Fibroblast of pulmonary artery (primary cell): ENCODE data around the gene ZNF641.

Experiments used
- DNase-seq: peaks from one replicate; pipeline ENCODE4 v3.0.0-alpha.2; 2010; ENCODE audit warnings: low read depth
- H3K4me3 ChIP-seq: replicated peaks from 2 replicates; pipeline ENCODE4 v1.5.1; 2011; ENCODE audit warnings: low read depth, mild to moderate bottlenecking, control low read depth, low read length, moderate library complexity
- CTCF ChIP-seq: IDR thresholded peaks from 2 replicates; pipeline ENCODE4 v1.5.1; 2011; ENCODE audit warnings: mild to moderate bottlenecking, control low read depth, low read length, inconsistent platforms; ENCODE audit errors: missing control alignments

Gene ZNF641

DNA sequence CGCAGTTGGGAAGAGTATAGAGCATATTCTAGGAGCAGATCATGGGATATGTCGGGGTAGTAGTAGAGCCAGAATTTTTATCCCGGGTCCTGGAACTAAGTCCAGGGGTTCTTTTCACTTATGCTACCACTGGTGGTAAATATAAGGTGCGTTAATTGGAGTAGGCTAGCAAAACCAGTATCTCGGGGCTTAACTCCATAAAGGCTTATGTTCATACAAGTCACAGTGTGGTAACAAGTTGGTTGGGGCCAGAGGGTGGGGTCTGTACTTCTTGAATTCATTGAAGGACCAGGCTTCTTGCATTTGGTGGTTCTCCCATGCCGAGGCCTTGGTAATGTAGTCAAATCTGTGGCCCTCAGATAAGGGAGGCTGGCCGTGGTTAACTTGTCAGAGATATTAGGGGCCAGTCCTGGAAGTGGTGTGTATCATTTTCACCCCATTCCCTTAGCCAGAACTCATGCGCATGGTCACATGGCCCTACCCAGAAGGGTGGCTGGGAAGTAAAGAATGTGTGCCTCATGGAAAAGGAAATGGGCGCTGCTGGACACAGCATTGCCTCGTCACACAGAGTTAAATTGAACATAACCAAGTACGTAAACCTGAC is 1.5 kb upstream of the ZNF641 start:
- TF ChIP-seq CTCF = no peak
- DNase-seq = no peak
- H3K4me3 ChIP-seq = no peak overlapping the region

DNA sequence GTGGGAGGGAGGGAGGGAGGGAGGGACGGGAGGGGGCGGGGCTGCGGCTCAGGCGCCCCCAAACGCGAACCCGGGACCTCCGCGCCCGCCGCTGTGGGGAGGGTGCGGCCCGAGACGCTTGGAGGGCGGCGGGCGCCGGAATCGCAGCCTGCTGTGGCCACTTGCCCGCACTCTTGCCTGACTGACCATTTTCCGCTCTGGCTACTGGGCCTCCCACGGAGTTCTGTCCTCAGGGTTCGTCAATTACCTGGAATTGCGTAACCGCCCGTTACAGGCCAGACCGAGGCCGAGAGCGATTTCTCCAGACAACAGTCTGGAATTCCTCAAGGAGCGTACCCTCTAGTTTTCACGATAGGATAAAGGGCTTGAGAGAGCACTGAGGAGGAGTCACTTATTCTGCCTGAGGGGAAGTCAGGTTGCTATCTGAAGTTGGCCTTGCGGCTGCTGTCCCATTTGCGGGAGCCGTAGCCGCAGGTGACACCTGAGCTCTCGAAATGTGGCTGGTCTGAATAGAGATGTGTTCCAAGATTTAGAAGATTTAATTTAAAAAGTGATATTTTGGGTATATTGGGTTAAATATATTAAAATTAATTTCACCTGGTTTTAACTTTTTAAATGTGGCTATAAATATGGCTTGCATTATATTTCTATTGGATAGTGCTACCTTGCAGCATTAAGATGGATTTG is 446 bp upstream of the ZNF641 start:
- no peak for TF ChIP-seq CTCF
- H3K4me3 ChIP-seq = peak overlapping the region; percentile 73
- DNase-seq = peak; percentile 95

- TF ChIP-seq CTCF = no peak
- DNase-seq = peak; percentile 57
- H3K4me3 ChIP-seq = peak overlapping the region; percentile 73
Observed at GRCh38 chr12:48349471-48349870, 1.2 kb downstream of the ZNF641 start.

DNA sequence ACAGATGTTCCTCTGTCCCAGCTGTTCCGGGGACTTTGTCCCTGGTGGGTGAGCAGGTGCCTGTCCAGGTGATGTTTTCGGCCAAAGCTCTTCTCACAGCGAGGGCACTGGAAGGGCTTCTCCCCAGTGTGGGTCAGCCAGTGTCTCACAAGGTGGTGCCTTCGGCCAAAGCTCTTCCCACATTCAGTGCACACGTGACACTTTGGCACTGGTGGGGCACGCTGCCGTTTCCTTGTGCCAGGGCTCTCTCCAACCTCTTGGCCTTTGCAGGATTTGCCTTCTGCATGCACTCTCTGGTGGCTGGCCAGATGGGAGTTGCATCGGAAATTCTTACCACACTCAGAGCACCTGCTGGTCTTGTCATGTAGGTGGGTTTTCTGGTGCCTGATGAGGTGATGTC is 7.7 kb downstream of the ZNF641 start:
- H3K4me3 ChIP-seq = no peak overlapping the region
- TF ChIP-seq CTCF = no peak
- DNase-seq = no peak

- no peak for TF ChIP-seq CTCF
- no peak overlapping the region for H3K4me3 ChIP-seq
- peak; percentile 16 for DNase-seq
Observed at GRCh38 chr12:48340943-48341342, 9.8 kb downstream of the ZNF641 start.

DNA sequence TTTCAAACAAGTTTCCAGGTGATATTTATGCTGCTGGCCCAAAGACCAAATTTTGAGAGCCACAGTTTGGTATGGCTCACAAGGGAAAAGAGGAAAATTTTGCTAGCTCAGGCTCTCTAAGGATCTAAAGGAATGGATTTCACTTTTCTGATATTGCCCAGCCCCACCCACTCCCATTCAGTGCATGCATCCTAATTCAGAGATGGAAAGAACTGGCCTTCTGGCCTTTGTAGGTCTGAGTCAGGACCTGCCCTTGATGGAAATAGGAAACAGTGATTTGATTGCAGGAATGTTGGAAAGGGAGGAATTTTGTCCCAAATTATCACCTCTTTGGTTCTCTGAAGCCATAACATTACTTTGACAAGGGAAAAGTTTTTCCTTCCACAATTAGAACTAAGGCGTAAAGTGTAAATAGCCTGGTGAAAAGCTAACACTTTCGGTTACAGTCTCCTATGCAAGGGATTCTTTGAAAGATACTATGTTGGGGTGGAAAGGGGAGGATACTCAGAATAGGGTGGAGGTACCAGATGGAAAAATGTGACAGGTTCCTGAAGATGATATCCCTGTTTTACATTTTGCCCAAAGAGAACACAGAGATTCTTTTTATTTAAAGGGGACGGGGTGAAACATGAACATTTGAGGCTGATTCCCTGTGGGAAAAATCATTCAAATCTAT is 11.1 kb downstream of the ZNF641 start:
- H3K4me3 ChIP-seq = no peak overlapping the region
- no peak for DNase-seq
- no peak for TF ChIP-seq CTCF
